Activated CD4-positive, alpha-beta T cell treated with anti-CD3 and anti-CD28 coated beads, Interleukin-2, amount 50 U/mL, for 1 hour (primary cell): Measurements from ENCODE around the gene RNF8.
"Not testable (repeated sequence)": the region's sequence is repeated elsewhere in the genome, so short reads cannot be mapped to it uniquely, and the experiment has no call there.

Experiments used
- DNase-seq: peaks from one replicate; pipeline ENCODE4 v3.0.0-alpha.2; 2020

Gene RNF8

DNA sequence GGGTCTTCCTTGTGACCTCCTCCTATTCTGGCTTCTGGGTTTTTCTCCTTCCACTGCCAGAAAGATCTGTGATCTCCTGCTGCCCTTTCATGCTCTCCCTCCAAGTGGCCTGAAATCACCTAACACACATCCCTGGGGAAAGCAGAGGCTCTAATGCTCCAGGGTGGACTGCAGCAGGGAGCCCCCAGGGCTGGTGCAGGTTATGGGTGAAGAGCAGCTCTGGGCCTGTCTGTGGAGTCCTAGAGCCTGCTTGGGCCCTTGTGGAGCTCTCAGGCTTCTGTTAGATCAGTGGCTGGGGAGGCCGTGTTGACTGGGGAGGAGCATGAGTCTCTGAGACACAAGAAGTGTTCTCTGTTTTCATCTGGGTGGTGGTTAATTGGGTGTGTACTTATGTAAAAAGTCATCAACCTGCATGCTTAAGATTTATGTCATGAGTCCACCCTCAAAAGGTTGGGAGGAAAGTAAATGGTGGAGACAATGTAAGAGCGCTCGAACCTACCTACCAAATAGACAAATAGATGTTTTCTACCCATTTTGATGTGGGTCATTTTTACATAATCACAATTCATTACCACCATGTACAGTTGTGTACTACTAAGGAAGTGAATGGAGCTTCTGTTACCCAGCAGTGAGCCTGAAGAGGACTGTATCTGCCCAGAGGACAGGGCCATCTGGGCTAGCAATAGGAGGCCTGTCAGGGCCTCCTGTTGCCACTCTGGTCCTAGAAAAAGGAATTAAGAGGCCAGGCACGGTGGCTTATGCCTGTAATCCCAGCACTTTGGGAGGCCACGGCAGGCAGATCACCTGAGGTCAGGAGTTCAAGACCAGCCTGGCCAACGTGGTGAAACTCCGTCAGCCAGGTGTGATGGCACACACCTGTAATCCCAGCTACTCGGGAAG is 32.0 kb upstream of the RNF8 start:
- DNase-seq, result no peak

GRCh38 chr6:37323580-37323979 is 30.2 kb upstream of the RNF8 start:
- no peak for DNase-seq

GRCh38 chr6:37324131-37325033 is 29.4 kb upstream of the RNF8 start:
- no peak for DNase-seq

DNA sequence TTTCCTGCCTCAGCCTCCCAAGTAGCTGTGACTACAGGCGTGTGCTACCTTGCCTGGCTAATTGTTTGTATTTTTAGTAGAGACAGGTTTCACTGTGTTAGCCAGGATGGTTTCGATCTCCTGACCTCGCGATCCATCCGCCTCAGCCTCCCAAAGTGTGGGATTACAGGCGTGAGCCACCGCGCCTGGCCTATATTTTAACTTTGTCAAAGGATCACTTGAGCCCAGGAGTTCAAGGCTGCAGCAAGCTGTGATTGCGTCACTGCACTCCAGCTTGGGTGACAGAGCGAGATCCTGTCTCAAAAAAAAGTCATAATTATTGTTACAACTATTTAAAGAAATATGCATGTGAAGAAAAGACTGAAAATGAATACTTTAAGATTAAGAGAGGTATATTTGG is 23.4 kb upstream of the RNF8 start:
- DNase-seq, result not testable (repeated sequence)

DNA sequence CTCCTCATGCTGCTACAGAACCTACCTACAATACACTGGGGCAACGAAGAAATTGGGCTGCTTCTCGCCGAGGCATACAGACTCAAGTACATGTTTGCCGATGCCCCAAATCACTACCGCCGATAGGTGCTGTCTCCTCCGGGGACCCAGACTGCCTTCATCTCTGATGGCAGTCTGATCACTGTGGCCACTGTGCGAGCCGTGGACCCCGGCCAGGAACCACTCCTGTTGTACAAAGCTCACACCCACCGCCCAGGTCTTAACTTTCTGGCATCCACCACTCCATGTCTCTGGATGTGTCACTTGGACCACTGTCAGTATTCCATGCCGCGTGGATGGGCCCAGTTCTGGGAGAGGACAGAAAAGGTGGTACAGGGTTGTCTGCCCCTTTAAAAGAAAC is 22.7 kb upstream of the RNF8 start:
- no peak for DNase-seq

- DNase-seq, result no peak
These were observed 20.9 kb upstream of the RNF8 start for GRCh38 chr6:37332894-37333293.

DNA sequence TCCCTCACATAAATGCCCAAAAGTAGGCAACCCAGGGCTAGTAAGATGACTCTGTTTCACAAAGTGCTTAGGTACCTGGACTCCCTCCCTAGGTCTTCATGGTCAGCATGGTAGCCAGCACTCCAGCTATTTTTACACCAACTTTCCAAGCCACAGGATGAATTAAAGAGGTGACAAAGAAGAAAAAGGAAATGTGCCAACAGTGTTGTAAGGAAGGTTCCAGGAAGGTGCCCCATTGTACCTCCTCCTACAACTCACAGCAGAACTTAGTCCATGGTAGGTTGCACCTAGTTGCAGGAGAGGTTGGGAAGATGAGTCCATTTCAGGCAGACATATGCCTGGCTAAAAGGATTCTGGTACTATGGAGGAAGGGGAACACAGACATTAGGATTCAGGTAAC is 19.7 kb upstream of the RNF8 start:
- DNase-seq, result no peak

GRCh38 chr6:37338317-37338716 is 15.5 kb upstream of the RNF8 start:
- DNase-seq, result not testable (repeated sequence)

DNA sequence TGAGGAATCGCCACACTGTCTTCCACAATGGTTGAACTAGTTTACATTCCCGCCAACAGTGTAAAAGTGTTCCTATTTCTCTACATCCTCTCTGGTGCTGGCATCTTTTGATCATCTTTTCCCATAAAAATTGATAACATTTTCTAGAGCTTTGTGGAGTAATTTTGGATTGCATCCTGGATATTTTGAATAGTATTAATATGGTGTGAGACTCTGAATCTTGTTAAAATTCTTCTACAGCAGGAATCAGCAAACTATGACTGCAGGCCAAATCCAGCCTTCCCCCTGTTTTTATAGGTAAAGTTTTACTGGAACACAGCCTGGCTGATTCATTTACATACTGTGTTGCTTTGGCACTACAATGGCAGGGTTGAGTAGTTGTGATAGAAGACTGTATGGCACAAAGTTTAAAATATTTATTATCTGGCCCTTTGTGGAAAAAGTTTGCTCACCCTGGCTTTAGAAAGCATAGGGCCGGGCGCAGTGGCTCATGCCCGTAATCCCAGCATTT is 15.0 kb upstream of the RNF8 start:
- no peak for DNase-seq

GRCh38 chr6:37339741-37340638 is 13.8 kb upstream of the RNF8 start:
- DNase-seq, result no peak

DNA sequence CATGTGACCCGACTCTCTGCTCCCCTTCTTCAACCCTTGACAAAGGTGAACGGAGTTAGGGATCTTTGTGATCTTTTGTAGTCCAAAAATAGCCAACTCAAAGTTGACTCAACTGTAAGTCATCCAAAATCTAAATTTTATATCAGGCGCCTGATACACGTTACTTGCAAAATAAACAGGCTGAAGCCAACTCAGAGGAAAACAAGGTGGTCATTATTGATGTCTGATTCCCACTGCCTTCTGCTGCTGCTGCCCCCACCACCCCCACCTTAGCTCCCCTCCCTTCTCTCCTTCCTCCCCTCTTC is 13.2 kb upstream of the RNF8 start:
- no peak for DNase-seq

GRCh38 chr6:37343248-37343647 is 10.5 kb upstream of the RNF8 start:
- DNase-seq, result no peak

- no peak for DNase-seq
These were observed 9.5 kb upstream of the RNF8 start for GRCh38 chr6:37344308-37344707.

- DNase-seq, result not testable (repeated sequence)
These were observed 8.0 kb upstream of the RNF8 start for GRCh38 chr6:37345804-37346203.

DNA sequence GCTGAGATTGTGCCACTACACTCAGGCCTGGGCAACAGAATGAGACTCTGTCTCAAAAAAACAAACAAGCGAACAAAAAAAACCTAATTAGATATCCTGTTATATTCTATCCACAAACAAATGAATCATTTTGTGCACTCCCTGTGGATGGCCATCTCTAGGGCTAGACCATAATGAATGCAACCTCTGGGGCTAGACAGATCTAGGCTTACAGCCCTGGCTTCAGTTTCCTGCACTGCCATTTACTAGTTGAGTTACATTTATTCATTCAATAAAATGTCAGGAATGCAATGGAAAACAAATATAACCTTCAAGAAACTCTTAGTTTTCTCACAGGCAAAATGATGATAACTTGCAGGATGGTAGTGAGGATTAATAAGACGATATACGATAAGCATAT is 6.6 kb upstream of the RNF8 start:
- DNase-seq, result no peak

DNA sequence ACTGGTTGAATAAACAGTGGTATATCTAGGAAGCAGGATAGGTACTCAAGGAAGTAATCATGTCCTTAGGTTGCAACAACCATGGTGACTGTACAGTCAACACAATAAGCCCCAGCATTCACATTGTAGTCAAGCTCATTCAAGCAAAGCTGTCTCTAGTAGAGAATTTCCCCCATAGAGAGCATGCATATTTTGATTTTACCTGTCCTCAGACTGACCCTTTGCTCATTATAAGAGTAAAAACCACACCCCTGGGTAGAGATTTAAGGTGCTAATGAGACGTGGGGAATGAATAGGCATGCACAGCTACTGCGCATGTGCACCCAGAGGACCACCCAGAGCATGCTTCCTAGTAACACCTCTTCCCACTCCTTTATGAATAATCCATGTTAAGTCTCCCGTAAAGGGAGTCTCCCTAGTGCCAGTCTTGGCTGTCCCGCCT is 6.1 kb upstream of the RNF8 start:
- DNase-seq, result no peak

GRCh38 chr6:37351027-37351426 is 2.8 kb upstream of the RNF8 start:
- DNase-seq, result no peak

DNA sequence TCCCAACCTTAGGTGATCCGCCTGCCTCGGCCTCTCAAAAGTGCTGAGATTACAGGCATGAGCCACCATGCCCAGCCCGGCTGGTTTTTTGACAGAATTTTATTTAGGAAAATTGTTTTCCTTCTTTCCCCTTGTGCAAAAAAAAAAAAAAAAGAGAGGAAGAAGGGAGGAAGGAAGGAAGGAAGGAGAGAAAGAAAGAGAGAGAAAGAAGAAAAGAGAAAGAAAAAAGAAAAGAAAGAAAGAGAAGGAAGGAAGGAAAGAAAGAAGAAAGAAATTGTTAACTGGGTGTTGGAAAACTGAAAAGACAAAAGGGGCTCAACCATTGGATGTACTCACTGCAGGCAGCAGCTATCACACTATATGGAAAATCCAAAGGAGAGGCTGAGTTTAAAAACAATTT is 1.4 kb upstream of the RNF8 start:
- DNase-seq, result no peak

- DNase-seq, result peak; percentile 5
These were observed 972 bp downstream of the RNF8 start for GRCh38 chr6:37354526-37355384.

- no peak for DNase-seq
These were observed 3.5 kb downstream of the RNF8 start for GRCh38 chr6:37357288-37357687.

GRCh38 chr6:37357860-37358259 is 4.1 kb downstream of the RNF8 start:
- no peak for DNase-seq

- no peak for DNase-seq
These were observed 5.3 kb downstream of the RNF8 start for GRCh38 chr6:37359039-37359438.
